CD4-positive, alpha-beta T cell (primary cell): ENCODE results near the gene BMPR2. TPM values are rescaled to one million over a fixed set of nuclear protein-coding genes. Genes with fewer than 3 reads are reported as not detected.

Source experiments
- ATAC-seq: fragments of 200-7000 bp; cut with Tn5 transposase; one replicate; pipeline ENCODE4 v1.10.0; 2022; ENCODE audit warnings: mild to moderate bottlenecking; ENCODE audit not compliant: poor library complexity
- CTCF ChIA-PET: fragments of 350-600 bp; sonication (Branson Sonifier 250); formaldehyde crosslinking; loops from one replicate; lab custom pipeline; 2021; ENCODE audit warnings: antibody characterized with exemption, inconsistent platforms; lab: Charles Lee
- POLR2A ChIA-PET: fragments of 350-600 bp; sonication (Branson Sonifier 250); formaldehyde crosslinking; loops from one replicate; lab custom pipeline; 2021; ENCODE audit warnings: antibody characterized with exemption, inconsistent platforms; lab: Charles Lee
- DNase-seq, 14 experiments: peaks; one replicate each; pipeline ENCODE4 v3.0.0-alpha.2; 2013 to 2020; ENCODE audit warnings: mixed read lengths in 2 of 14
- H3K27ac ChIP-seq, 2 donors: one replicate each; pipeline versions ENCODE4 v1.5.1 to v1.7.0; 2013; ENCODE audit warnings: low read length in 2 of 2, low read depth in 1 of 2, mild to moderate bottlenecking in 1 of 2
- H3K27me3 ChIP-seq, 2 experiments: 1 replicate in 1 of 2; 2 replicates in 1 of 2; pipeline versions ENCODE4 v1.6.1 to v1.7.0; 2013; ENCODE audit warnings: low read length in 2 of 2, control low read depth in 1 of 2, mild to moderate bottlenecking in 1 of 2, moderate library complexity in 1 of 2; ENCODE audit not compliant: insufficient read depth in 2 of 2, control insufficient read depth in 1 of 2
- H3K36me3 ChIP-seq: one replicate; pipeline ENCODE4 v1.6.1; 2013; ENCODE audit warnings: low read length, control low read depth; ENCODE audit not compliant: insufficient read depth
- H3K4me1 ChIP-seq: one replicate; pipeline ENCODE4 v1.6.1; 2013; ENCODE audit warnings: low read length, control low read depth; ENCODE audit not compliant: insufficient read depth
- H3K4me3 ChIP-seq: one replicate; pipeline ENCODE4 v1.5.1; 2013; ENCODE audit warnings: mild to moderate bottlenecking, low read length, moderate library complexity
- H3K9me3 ChIP-seq, 2 experiments: 1 replicate in 1 of 2; 2 replicates in 1 of 2; pipeline versions ENCODE4 v1.6.1 to v1.7.0; 2013; ENCODE audit warnings: low read length in 2 of 2, mild to moderate bottlenecking in 2 of 2, control low read depth in 1 of 2, moderate library complexity in 1 of 2; ENCODE audit not compliant: control insufficient read depth in 1 of 2, insufficient read depth in 1 of 2
- H3K27ac Mint-ChIP-seq: one replicate; pipeline ENCODE4 v1.8.0; 2020; ENCODE audit warnings: mixed read lengths
- H3K27me3 Mint-ChIP-seq: one replicate; pipeline ENCODE4 v1.8.0; 2021; ENCODE audit warnings: mixed read lengths
- H3K36me3 Mint-ChIP-seq: one replicate; pipeline ENCODE4 v1.8.0; 2021; ENCODE audit warnings: low read depth, mixed read lengths
- H3K4me1 Mint-ChIP-seq: one replicate; pipeline ENCODE4 v1.8.0; 2021; ENCODE audit warnings: low read depth, mixed read lengths
- H3K4me3 Mint-ChIP-seq: one replicate; pipeline ENCODE4 v1.8.0; 2020; ENCODE audit warnings: mild to moderate bottlenecking, mixed read lengths
- H3K9me3 Mint-ChIP-seq: one replicate; pipeline ENCODE4 v1.8.0; 2020; ENCODE audit warnings: mixed read lengths
- intact Hi-C, 2 experiments: fragments of 100-400 bp; cut with DNase I in 1 of 2; cut with micrococcal nuclease in 1 of 2; formaldehyde crosslinking; loops; one replicate each; pipeline versions ENCODE4 v1.15.1 to v1.9.0; 2023 to 2025; cut with DNase I, micrococcal nuclease
- total RNA-seq, 174 experiments: library from RNA in 2 of 174; stranded (reverse) in 2 of 174; gene quantifications; one replicate each; pipeline ENCODE4 v1.2.3 and lab custom pipeline; 2021 to 2026
- TF ChIP-seq, protein P1 (sequence below): fragments of 200-600 bp; IDR thresholded peaks from one replicate; pipeline ENCODE4 v1.8.0; 2022; ENCODE audit warnings: antibody characterized with exemption, mild to moderate bottlenecking

BMPR2 gene
- total RNA-seq, 2 experiments from 2014 or later, result 12.7 to 12.8 TPM

DNA sequence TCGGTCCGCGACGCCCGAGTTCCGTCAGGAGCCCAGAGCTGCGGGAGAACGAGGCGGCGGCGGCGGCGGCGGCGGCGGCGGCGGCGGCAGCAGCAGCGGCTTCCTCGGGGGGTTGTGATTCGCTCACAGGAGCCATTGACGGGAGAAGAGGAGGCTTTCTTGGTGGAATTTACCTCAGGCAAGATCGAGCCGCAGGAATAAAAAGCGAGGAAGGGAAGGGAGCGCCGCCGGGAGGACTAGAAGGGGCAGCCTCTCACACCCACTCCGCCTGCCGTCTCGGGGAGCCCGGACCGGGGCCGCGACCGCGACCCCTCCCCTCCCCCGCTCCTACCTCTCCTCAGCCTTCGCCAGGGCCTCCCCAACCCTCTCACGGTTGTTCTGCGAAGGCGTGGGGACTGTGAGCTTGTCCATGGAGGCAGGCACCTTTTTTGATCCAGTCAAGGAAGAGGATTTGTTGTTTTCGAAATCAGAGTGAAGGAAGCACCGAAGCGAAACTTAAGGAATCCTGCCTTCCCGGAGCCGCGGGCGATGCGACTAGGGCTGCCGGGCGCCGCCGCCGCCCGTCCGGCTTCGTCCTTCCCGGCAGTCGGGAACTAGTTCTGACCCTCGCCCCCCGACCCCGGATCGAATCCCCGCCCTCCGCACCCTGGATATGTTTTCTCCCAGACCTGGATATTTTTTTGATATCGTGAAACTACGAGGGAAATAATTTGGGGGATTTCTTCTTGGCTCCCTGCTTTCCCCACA is 506 bp downstream of the BMPR2 start:
- Mint-ChIP-seq H3K36me3 (peaks cover 25% of the 10 kb centered on the region), H3K27ac (peak overlapping the region; percentile 87), H3K9me3 (no peaks in the 10 kb centered on the region), H3K4me3 (peak overlapping the region; percentile 100), H3K4me1 (peaks cover 38% of the 10 kb centered on the region), H3K27me3 (no peaks in the 10 kb centered on the region)
- TF ChIP-seq, protein P1, sequence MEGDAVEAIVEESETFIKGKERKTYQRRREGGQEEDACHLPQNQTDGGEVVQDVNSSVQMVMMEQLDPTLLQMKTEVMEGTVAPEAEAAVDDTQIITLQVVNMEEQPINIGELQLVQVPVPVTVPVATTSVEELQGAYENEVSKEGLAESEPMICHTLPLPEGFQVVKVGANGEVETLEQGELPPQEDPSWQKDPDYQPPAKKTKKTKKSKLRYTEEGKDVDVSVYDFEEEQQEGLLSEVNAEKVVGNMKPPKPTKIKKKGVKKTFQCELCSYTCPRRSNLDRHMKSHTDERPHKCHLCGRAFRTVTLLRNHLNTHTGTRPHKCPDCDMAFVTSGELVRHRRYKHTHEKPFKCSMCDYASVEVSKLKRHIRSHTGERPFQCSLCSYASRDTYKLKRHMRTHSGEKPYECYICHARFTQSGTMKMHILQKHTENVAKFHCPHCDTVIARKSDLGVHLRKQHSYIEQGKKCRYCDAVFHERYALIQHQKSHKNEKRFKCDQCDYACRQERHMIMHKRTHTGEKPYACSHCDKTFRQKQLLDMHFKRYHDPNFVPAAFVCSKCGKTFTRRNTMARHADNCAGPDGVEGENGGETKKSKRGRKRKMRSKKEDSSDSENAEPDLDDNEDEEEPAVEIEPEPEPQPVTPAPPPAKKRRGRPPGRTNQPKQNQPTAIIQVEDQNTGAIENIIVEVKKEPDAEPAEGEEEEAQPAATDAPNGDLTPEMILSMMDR, result no peak
- ChIA-PET CTCF (no interaction called here), POLR2A (interaction anchor here (0.9 to 1.2 kb wide), 4 partner anchors 15 to 111 kb away, joined by 3 to 5 read pairs (median 4); partner anchors contain the start of gene NOP58)
- Histone ChIP-seq H3K27ac (peak overlapping the region in 1 of 2 donors; percentile 21), H3K36me3 (no peaks in the 10 kb centered on the region), H3K27me3 (no peaks in the 10 kb centered on the region), H3K4me1 (peaks cover 20% of the 10 kb centered on the region), H3K4me3 (peak overlapping the region; percentile 79), H3K9me3 (no peaks in the 10 kb centered on the region)
- intact Hi-C loops, result loop anchor here (5.0 to 10.0 kb wide), 9 partner anchors 82 to 1852 kb away; partner anchors contain the start of genes SUMO1 (in 2 of the 2), ALS2 (in 1 of the 2), FAM117B (in 1 of the 2) and FZD7 (in 1 of the 2)
- ATAC-seq (peak; percentile 39), DNase-seq (peak in 11 of 14 experiments; percentile 10 to 53 (median 25))

DNA sequence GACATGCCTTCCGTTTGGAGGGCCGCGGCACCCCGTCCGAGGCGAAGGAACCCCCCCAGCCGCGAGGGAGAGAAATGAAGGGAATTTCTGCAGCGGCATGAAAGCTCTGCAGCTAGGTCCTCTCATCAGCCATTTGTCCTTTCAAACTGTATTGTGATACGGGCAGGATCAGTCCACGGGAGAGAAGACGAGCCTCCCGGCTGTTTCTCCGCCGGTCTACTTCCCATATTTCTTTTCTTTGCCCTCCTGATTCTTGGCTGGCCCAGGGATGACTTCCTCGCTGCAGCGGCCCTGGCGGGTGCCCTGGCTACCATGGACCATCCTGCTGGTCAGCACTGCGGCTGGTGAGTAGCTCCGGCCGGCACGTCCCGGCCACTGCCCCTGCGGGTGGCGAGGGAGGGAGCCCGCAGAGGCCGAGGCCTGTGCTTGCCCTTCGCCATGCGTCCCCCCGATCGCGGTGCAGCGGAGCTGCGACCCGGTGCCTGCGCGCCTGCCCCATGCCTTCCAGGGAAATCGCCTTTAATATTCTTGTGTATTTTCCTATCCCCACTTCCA is 1.2 kb downstream of the BMPR2 start:
- ChIA-PET POLR2A (interaction anchor here (0.9 kb wide), 2 partner anchors 14 to 106 kb away, joined by 4 to 5 read pairs; no protein-coding TSS in a partner anchor), CTCF (no interaction called here)
- Mint-ChIP-seq H3K4me1 (peaks cover 41% of the 10 kb centered on the region), H3K9me3 (no peaks in the 10 kb centered on the region), H3K36me3 (peaks cover 25% of the 10 kb centered on the region), H3K27me3 (no peaks in the 10 kb centered on the region), H3K4me3 (peak overlapping the region; percentile 100), H3K27ac (peak overlapping the region; percentile 87)
- TF ChIP-seq, protein P1, result no peak
- Histone ChIP-seq H3K4me1 (peaks cover 20% of the 10 kb centered on the region), H3K9me3 (no peaks in the 10 kb centered on the region), H3K36me3 (no peaks in the 10 kb centered on the region), H3K27me3 (no peaks in the 10 kb centered on the region), H3K27ac (peak overlapping the region in 1 of 2 donors; percentile 21), H3K4me3 (peak overlapping the region; percentile 79)
- intact Hi-C loops, result loop anchor here (5.0 to 10.0 kb wide), 9 partner anchors 82 to 1852 kb away; partner anchors contain the start of genes SUMO1 (in 2 of the 2), ALS2 (in 1 of the 2), FAM117B (in 1 of the 2) and FZD7 (in 1 of the 2)
- no peak for ATAC-seq
- DNase-seq, result peak in 9 of 14 experiments; percentile 2 to 44 (median 7)

DNA sequence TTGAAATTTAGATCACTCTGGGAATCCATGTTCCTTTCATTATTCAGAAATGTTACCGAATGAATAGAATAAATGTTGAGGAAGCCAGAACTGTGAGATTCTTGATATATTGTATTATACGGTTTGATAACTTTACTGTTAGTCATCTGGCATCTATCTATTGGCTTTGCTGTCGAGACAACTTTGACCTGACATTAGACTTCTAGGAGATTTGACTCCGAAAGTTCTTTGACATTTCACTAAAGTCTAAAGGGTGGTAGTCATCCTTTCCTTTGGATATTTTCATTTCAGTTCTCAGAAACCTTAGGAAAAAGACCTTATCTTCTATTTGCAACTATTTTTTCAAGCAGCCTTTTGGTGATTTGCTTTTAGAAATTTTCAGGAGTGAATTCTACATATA is 1.9 kb downstream of the BMPR2 start:
- ChIA-PET CTCF (no interaction called here), POLR2A (no interaction called here)
- peaks cover 25% of the 10 kb centered on the region for H3K36me3 Mint-ChIP-seq
- H3K27me3 Mint-ChIP-seq, result no peaks in the 10 kb centered on the region
- TF ChIP-seq, protein P1, result no peak
- peak overlapping the region; percentile 100 for H3K4me3 Mint-ChIP-seq
- H3K9me3 Mint-ChIP-seq, result no peaks in the 10 kb centered on the region
- no peak for ATAC-seq
- peaks cover 41% of the 10 kb centered on the region for H3K4me1 Mint-ChIP-seq
- Histone ChIP-seq H3K9me3 (no peaks in the 10 kb centered on the region), H3K4me1 (peaks cover 20% of the 10 kb centered on the region), H3K27me3 (no peaks in the 10 kb centered on the region), H3K4me3 (peak overlapping the region; percentile 79), H3K27ac (no peak overlapping the region), H3K36me3 (no peaks in the 10 kb centered on the region)
- no peak for DNase-seq
- intact Hi-C loops, result loop anchor here (5.0 to 10.0 kb wide), 9 partner anchors 83 to 1853 kb away; partner anchors contain the start of genes SUMO1 (in 2 of the 2), ALS2 (in 1 of the 2), FAM117B (in 1 of the 2) and FZD7 (in 1 of the 2)
- peak overlapping the region; percentile 87 for H3K27ac Mint-ChIP-seq
